NOMO-1 treated with dmso at 0.1 percent for 144 hours (cell line): ENCODE data around the gene GLIS2.

Experiments
- DNase-seq: peaks from one replicate; lab custom pipeline; 2025; ENCODE audit not compliant: unreplicated experiment; lab: John Stamatoyannopoulos, UW

Gene GLIS2

DNA sequence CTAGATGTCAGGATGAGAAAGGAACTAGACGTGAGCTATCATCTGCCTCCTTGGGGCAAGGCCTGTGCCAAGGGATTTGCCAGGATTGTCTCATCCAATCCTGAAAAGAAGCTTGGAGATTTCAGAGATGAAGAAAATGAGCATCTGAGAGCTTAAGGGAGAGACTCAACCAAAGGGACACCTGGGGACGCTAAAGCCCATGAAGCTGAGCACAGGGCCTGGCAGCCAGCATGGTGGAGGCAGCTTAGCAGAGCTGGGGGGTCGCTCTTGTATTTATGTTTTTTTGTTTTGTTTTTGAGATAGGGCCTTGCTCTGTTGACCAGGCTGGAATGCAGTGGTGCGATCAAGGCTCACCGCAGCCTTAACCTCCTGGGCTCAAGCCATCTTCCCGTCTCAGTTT is 18.4 kb upstream of the GLIS2 start:
- no peak for DNase-seq

DNA sequence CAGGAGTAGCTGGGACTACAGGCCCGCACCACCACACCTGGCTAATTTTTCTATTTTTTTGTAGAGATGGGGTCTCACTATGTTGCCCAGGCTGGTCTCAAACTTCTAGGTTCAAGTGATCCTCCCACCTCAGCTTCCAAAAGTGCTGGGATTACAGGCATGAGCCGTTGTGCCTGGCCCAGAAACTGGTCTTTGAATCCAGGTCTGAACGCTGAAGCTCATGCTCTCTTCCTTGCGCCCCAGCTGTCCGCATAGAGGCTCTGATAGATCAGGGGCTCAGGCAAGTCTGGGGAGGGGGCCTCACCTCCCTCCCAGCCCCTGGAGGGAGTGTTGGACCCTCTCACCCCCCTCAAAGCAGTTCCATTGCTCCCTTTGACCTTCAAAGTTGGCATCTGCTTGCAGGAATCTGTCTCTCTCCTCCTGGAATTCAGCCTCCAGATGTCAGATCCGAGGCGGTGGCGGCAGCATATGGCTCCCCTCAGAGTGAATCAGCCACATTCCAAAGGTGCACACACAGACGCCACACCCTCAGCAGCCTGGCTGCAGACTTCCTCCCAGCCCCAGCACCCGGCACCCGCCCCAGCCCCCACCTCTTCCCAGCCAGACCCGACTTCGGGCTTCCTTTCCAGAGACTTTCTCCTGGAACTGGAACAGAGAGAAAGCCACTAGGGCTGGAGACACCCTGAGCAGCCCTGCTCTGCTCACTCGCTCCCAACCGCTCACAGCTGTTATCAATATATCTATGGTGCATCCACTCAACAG is 16.9 kb upstream of the GLIS2 start:
- DNase-seq: no peak

- no peak for DNase-seq
Observed at GRCh38 chr16:4301177-4301576, 14.7 kb upstream of the GLIS2 start.

DNA sequence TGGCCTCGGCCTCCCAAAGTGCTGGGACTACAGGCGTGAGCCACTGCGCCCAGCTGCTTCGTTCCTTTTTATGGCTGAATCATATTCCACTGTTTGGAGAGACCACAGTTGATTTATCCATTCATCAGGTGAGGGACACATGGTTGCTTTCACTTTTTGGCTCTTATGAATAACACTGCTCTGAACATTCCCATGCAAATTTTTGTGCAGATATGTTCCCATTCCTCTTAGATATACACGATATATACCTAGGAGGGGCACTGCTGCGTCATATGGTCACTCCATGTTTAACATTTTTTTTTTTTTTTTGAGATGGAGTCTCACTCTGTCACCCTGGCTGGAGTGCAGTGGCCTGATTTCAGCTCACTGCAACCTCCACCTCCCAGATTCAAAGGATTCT is 13.9 kb upstream of the GLIS2 start:
- no peak for DNase-seq

GRCh38 chr16:4303973-4304372 is 11.9 kb upstream of the GLIS2 start:
- no peak for DNase-seq

DNA sequence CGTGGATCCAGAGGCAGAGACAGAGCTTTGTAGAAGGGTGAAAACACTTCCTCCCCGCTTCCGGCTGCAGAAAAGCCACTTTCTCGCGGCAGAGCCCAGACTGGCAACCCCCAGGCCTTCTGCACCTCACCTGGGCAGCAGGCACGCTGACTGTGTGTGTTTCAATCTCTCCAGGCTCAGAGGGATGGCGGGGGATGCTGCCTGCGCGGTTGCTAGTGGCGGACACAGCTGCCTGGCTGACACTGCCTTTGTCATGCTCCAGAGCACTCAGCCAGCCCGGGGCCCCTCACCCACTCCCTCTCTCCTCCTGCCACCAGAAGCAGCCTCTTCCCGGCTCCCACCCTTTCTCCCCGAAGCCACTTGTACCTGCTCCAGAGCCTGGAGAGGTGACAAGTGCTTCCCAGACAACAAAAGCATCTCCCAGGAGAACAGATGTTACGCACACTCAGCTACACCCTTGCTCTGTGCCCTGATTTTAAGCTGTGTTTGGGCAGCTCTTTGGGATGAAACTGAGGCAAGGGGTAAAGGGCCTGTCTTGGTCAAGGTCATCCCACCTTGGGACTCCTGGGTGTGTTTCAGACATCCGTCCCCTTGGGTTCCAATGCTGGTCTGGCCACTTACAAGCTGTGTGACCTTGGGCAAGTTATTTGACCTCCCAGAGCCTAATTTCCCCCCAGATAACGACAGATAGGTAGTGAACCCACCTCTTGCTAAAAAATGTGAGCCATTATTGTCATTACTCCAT is 9.2 kb upstream of the GLIS2 start:
- no peak for DNase-seq

DNA sequence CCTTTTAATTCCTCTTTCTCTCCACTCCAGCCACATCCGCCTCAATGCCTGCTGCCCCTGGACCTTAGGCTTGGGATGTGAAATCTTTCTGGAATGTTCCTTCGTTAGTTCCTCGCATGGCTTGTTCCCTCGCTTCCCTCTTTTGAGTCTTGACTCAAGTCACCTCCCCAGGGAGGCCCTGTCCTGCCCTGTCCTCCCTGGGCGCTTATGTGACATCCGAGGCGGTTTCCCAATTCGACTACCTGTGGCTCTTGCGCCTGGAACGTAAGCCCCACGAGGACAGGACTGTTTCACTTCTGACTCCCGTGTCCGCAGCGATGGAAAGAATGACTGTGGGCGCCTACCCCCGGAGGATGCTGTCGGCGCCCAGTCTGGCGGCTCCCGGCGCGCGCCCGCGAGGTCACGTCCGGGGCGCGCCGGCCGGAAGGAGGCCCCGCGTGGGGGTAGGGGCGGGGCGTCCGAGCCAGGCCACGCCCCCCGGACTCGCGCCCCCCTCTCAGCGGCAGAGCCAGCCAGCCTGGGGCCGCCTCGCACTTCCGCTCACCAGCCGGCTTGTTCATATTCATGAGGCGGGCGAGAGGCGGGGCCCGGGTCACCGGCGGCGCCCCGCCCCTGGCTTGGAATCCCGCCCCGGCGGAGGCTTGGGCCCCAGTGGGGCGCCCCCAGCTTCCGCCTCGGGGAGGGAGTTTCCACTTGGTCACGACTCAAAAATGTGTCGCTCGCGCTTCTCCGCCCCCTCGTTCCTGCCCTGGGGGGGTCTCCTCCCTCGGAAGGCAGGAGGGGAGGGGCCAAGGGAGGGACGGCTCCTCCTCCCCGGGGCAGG is 8.4 kb upstream of the GLIS2 start:
- DNase-seq: peak; percentile 94

DNA sequence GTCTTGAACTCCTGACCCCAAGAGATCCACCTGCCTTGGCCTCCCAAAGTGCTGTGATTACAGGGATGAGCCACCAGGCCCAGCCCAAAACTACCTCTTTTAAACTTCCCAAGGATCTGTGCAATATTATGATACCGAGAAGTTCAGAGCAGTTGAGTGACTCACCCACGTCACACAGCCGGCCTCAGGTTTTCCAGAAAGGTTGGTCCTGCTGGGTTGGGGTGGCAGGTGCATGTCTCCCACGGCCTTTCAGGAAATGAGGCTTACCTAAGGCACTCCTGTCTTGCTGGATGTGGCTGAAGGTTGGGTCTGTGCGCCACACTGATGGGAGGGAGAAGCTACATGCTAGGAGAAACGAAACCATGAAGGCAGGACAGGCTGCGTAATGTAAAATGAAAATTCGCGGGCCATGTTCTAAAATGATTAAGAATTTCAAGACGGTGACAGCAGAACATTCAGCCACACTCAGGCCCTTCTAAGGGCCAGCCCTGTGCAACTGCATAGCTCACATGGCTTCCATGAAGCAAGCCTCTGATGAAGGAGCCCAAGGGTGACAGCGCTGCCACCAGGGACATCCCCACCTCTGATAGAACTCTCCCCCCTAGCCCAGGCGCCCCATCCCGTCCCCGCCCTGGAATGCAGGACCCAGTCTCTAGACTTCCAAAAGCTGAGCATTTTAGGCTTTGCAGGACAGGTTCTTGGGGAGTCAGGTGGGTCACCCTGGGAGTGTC is 6.6 kb upstream of the GLIS2 start:
- no peak for DNase-seq

GRCh38 chr16:4309833-4310266 is 6.0 kb upstream of the GLIS2 start:
- no peak for DNase-seq

- no peak for DNase-seq
Observed at GRCh38 chr16:4313563-4314531, 2.0 kb upstream of the GLIS2 start.

GRCh38 chr16:4314532-4315185 is 1.2 kb upstream of the GLIS2 start:
- no peak for DNase-seq

GRCh38 chr16:4316108-4316863 is 419 bp downstream of the GLIS2 start:
- no peak for DNase-seq

GRCh38 chr16:4316864-4317531 is 1.1 kb downstream of the GLIS2 start:
- DNase-seq: no peak

DNA sequence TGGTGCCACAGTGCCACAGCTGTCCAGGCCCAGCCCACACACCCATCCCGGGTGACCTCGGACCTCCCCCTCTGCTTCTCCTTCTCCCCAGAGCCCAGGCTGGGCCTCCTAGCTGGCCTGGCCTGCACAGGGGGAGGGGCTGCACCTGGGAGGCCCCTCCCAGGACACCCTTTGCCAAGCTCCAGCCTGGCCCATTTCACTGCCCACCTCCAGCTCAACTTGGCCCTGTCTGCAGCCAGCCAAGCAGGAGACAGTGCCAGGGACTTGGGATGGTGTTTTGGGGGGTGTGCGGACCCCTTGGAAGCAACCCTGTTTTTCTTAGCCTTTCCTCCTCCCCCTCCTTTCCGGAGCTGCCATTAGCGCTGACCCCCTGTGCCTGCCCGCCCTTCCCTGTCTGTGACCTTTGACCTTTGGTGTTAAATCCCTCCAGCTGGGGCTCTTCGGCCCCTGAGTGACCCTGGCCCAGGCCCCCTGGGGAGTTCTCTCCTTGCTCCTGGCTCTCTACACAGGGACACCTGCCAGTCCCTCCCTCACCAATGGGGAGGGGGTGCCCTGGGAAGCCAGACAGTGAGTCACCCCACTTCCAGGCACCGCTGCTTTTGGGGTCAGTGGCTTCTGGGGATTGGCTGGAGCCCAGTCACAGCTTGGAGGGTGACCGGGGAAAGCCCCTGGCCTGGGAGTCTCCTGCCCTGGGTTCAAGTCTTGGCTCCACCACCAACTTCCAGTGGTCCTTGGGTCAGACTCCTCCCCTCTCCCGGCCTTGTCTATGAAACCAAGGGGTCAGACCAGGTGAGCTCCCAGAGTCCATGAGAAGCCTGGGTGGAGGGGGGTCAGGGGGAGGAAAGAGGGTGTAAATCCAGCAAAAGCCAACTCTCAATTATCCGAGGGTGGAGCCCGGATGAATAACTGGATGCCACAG is 1.9 kb downstream of the GLIS2 start:
- no peak for DNase-seq

DNA sequence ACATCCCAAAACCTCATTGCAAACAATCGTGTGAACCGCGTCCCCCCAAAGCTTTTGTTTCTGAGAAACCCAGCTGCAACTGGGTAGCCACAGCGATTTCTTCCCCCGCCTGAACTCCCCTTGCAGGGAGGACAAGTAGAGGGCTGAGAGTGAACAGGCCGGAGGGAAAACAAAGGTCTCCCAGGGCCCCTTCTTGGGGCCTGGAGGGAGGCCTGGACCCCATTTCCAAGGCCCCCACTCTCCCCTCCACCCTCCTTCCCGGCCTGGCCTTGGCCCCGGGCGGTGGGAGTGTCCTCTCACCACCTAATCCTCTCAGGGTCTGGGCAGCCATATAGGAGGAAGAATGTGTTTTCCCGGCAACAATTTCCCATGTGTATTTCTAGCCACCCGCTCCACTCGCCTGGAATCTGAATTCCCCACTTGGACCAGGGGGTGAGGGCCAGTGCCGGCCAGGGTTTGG is 2.6 kb downstream of the GLIS2 start:
- no peak for DNase-seq

GRCh38 chr16:4318967-4319366 is 3.1 kb downstream of the GLIS2 start:
- DNase-seq: no peak
